Thymus (tissue), 11 donors: ENCODE data around the gene IL22RA2. TPM values are rescaled to one million over a fixed set of nuclear protein-coding genes. Genes with fewer than 3 reads are reported as not detected.

Source experiments
- DNase-seq, 9 donors: peaks; one replicate each; pipeline ENCODE4 v3.0.0-alpha.2; 2013; ENCODE audit warnings: low spot score in 9 of 9, low read depth in 6 of 9, missing footprints in 1 of 9
- H3K27ac ChIP-seq, 2 donors: one replicate each; pipeline ENCODE4 v1.5.1; 2013; ENCODE audit warnings: control low read depth in 1 of 2, low read depth in 1 of 2, low read length in 1 of 2, mild to moderate bottlenecking in 1 of 2, moderate library complexity in 1 of 2
- H3K27me3 ChIP-seq, 2 donors: one replicate each; pipeline ENCODE4 v1.5.1; 2013; ENCODE audit warnings: low read length in 1 of 2; ENCODE audit not compliant: control insufficient read depth in 2 of 2, insufficient read depth in 1 of 2
- H3K36me3 ChIP-seq, 2 donors: one replicate each; pipeline ENCODE4 v1.5.1; 2013; ENCODE audit warnings: low read length in 1 of 2, mild to moderate bottlenecking in 1 of 2, moderate library complexity in 1 of 2; ENCODE audit not compliant: control insufficient read depth in 2 of 2, insufficient read depth in 2 of 2
- H3K4me1 ChIP-seq, 2 donors: one replicate each; pipeline ENCODE4 v1.5.1; 2013; ENCODE audit warnings: low read length in 2 of 2; ENCODE audit not compliant: control insufficient read depth in 2 of 2, insufficient read depth in 2 of 2
- H3K4me3 ChIP-seq, 2 donors: one replicate each; pipeline ENCODE4 v1.5.1; 2013; ENCODE audit warnings: low read length in 2 of 2, control low read depth in 1 of 2, mild to moderate bottlenecking in 1 of 2
- H3K9me3 ChIP-seq, 2 donors: one replicate each; pipeline ENCODE4 v1.5.1; 2013; ENCODE audit warnings: low read length in 1 of 2, mild to moderate bottlenecking in 1 of 2; ENCODE audit not compliant: control insufficient read depth in 2 of 2, insufficient read depth in 1 of 2
- WGBS: extraction: QIAGEN DNeasy Blood & Tissue Kit; methylation state at CpG from one replicate; pipeline ENCODE4 v1.1.7; 2013; 5-methylcytosine and 5-hydroxymethylcytosine counted together
- polyA plus RNA-seq: library from polyadenylated mRNA; stranded (reverse); fragments of 200-250 nt; gene quantifications from one replicate; pipeline ENCODE4 v1.2.3, GENCODE V29; 2013
- total RNA-seq: library from RNA; stranded (reverse); fragments of 120-200 nt; gene quantifications from one replicate; pipeline ENCODE4 v1.2.4, GENCODE V29; 2013
- donor health status: healthy.

IL22RA2 gene
- total and polyA plus RNA-seq, 2 donors: 0.61 to 0.84 TPM

DNA sequence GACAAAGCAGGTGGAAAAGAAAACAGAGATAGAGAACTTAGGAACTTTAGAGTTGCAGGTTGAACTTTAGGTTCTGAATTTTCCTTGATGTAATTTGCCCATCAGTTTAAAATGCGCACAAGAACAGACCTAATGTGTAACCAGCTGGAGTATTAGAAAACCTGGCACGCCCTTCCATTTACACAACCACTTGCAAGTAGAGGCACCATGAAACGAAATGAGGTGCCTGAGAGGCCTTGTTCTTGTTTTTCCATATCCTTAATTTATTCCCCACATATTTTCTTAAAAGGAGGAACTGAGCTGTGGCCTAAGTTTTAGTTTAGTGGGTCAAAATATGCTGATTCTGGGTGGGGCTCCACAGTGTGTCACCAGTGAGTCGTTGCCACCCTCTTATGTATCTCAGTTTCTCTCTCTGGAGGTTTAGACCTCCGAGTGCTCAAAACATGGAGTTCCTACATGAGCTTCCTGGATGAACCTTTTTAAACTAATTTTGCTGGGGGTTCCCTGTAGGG lies 17.2 kb upstream of the IL22RA2 start:
- H3K27ac ChIP-seq: no peak overlapping the region
- H3K9me3 ChIP-seq: peaks cover 0 to 11% of the 10 kb centered on the region in 2 donors
- H3K4me3 ChIP-seq: no peak overlapping the region
- H3K27me3 ChIP-seq: no peaks in the 10 kb centered on the region
- H3K36me3 ChIP-seq: no peaks in the 10 kb centered on the region
- H3K4me1 ChIP-seq: no peaks in the 10 kb centered on the region
- WGBS: 96% methylated on average over 5 of the region's 5 CpGs
- no peak for DNase-seq

DNA sequence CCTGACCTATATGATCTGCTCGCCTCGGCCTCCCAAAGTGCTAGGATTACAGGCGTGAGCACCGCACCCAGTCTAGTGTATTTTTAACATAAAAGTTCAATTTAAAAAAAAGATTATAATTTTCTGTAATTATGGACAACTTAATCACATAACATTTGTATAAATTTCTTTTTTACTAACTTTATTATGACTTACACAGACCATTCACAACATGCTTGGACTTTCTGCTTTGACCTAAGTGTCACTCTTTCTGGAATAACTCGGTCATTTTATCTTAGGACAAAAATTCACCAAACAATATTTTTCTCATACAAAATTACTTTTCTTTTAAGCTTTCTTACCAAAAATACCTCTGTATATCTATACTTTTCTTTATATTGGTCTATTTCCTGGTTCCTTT lies 15.4 kb upstream of the IL22RA2 start:
- peaks cover 0 to 18% of the 10 kb centered on the region in 2 donors for H3K9me3 ChIP-seq
- no peak for DNase-seq
- H3K4me1 ChIP-seq: no peaks in the 10 kb centered on the region
- H3K4me3 ChIP-seq: no peak overlapping the region
- H3K36me3 ChIP-seq: no peaks in the 10 kb centered on the region
- no peak overlapping the region for H3K27ac ChIP-seq
- H3K27me3 ChIP-seq: no peaks in the 10 kb centered on the region
- 97% methylated on average over 5 of the region's 5 CpGs for WGBS

DNA sequence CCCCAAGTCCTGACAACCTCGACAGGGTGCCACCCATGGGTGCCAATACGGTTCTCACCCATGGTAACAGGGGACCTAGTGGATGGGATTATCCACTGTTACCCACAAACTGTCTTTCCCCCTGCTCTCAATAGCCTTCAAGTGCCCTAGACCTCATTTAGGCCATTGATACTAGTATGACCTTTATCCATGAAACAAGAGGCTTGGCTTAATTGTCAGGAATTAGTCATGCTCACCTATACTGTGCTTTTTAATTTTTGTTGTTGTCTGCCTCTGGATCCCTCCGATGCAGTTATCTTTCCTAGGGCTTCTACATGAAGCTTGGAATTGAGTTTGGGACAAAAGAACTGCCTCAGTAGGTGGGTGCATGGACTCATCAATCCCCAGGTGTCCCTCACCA lies 11.8 kb upstream of the IL22RA2 start:
- H3K27ac ChIP-seq: no peak overlapping the region
- no peaks in the 10 kb centered on the region for H3K27me3 ChIP-seq
- 96% methylated on average over 3 of the region's 3 CpGs for WGBS
- no peaks in the 10 kb centered on the region for H3K4me1 ChIP-seq
- no peaks in the 10 kb centered on the region for H3K36me3 ChIP-seq
- no peak for DNase-seq
- peaks cover 0 to 27% of the 10 kb centered on the region in 2 donors for H3K9me3 ChIP-seq
- no peak overlapping the region for H3K4me3 ChIP-seq

DNA sequence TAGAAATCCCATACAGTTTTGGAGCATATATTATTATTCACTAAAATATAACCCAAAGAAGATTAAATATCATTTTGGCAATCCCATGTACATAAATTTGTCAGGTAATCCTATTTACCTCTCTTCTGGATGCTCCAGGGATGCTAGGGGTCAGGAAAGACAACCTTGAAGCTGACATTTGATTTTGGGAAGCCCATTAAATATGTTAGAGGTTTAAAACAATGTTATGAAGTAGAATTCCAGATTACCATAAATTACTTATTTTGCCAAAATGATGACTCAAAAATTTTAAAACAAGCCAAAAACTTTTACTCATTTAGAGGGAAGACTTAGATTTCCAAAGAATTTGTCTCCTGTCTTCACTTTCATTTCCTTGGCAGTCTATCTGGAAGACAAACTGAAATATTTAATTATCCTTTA lies 9.2 kb upstream of the IL22RA2 start:
- DNase-seq: no peak
- peaks cover 0 to 29% of the 10 kb centered on the region in 2 donors for H3K9me3 ChIP-seq
- H3K27ac ChIP-seq: no peak overlapping the region
- no peaks in the 10 kb centered on the region for H3K27me3 ChIP-seq
- no peak overlapping the region for H3K4me3 ChIP-seq
- H3K4me1 ChIP-seq: no peaks in the 10 kb centered on the region
- no peaks in the 10 kb centered on the region for H3K36me3 ChIP-seq

DNA sequence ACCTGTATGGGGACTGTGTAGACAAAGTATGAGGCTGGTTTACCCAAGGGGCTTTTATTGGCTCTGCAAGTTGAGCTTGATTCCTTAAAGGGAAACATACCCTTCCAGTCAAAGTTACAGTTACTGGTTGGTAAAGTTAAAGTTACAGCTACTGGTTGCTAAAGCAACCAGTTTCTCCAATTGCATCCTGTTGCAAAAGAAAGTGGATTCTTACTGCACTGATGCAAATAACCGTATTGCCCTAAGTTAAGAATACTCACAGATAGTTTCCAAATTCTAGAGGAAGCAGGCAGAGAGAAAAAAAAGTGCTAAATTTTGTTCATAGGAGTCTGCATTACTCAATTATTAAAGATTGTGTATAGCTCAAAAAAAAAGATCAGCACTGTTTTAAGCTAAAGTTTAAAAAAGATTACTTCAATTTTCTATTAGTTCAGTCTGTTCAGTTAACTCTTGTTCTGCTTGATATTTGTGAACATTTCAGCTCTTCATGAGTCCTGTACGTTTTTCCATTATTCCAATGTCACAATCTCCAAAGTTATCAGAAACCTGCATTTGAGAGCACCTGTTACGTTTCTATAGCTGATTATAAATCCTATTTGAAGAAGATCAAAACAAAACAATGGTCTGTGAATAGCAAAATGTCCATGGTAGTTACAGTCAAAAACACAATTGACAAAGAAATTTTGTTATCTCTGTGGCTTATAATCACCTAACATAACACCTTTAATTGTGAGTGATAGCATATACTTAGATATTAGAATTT lies 8.6 kb upstream of the IL22RA2 start:
- H3K4me3 ChIP-seq: no peak overlapping the region
- no peaks in the 10 kb centered on the region for H3K27me3 ChIP-seq
- WGBS: 92% methylated on average over 3 of the region's 3 CpGs
- no peak overlapping the region for H3K27ac ChIP-seq
- no peaks in the 10 kb centered on the region for H3K36me3 ChIP-seq
- DNase-seq: no peak
- peaks cover 0 to 29% of the 10 kb centered on the region in 2 donors for H3K9me3 ChIP-seq
- no peaks in the 10 kb centered on the region for H3K4me1 ChIP-seq

DNA sequence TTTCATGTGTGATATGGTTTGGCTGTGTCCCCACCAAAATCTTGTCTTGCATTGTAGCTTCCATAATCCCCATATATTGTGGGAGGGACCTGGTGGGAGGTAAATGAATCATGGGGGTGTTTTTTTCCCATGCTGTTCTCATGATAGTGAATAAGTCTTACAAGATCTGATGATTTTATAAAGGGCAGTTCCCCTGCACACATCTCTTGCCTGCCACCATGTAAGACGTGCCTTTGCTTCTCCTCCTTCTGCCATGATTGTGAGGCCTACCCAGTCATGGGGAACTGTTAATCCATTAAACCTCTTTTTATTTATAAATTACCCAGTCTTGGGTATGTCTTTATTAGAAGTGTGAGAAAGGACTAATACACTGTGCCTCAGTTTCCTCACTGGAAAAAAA lies 4.2 kb upstream of the IL22RA2 start:
- no peaks in the 10 kb centered on the region for H3K36me3 ChIP-seq
- WGBS: 87% methylated on average over 1 of the region's 1 CpG
- no peaks in the 10 kb centered on the region for H3K27me3 ChIP-seq
- H3K4me1 ChIP-seq: no peaks in the 10 kb centered on the region
- no peak overlapping the region for H3K4me3 ChIP-seq
- peaks cover 0 to 17% of the 10 kb centered on the region in 2 donors for H3K9me3 ChIP-seq
- no peak overlapping the region for H3K27ac ChIP-seq
- DNase-seq: no peak

DNA sequence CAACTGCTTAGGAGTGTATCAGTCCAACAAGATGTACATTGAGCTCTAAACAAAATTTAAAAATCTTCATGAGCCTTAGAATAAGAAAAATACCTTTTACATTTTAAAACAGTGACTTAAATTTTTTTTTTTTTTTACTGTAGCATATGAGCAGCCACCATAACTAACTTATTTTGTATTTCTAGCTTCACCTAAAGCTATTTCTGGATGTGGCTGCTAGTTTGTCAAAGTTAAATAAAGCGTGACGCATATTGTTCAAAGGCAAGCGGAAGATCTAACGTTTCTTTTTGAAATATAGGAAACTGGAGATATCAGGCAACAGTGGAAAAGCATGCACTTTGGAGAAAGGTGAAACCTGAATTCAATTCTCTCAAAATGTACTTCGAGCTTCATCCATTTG lies 3.3 kb upstream of the IL22RA2 start:
- no peaks in the 10 kb centered on the region for H3K27me3 ChIP-seq
- 92% methylated on average over 5 of the region's 5 CpGs for WGBS
- no peaks in the 10 kb centered on the region for H3K36me3 ChIP-seq
- peaks cover 0 to 17% of the 10 kb centered on the region in 2 donors for H3K9me3 ChIP-seq
- no peak overlapping the region for H3K27ac ChIP-seq
- DNase-seq: no peak
- no peak overlapping the region for H3K4me3 ChIP-seq
- no peaks in the 10 kb centered on the region for H3K4me1 ChIP-seq

DNA sequence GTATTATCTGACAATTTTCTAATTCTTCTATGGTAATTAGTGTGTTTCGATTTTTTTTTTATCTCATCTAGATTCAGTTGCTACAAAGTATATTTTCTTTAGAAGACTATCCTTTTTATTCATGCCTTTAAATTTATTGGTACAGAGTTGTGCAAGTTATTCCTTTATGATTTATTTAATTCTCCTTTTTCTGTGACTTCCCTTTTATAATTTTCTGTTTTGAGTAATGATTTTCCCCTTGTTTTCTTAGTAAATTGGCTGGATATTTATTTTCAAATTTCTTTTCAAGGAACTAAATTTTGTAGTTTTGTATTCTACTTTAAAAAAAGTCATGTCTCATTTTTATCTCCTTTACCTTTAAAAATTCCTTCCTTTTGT lies 2.4 kb upstream of the IL22RA2 start:
- no peak overlapping the region for H3K27ac ChIP-seq

DNA sequence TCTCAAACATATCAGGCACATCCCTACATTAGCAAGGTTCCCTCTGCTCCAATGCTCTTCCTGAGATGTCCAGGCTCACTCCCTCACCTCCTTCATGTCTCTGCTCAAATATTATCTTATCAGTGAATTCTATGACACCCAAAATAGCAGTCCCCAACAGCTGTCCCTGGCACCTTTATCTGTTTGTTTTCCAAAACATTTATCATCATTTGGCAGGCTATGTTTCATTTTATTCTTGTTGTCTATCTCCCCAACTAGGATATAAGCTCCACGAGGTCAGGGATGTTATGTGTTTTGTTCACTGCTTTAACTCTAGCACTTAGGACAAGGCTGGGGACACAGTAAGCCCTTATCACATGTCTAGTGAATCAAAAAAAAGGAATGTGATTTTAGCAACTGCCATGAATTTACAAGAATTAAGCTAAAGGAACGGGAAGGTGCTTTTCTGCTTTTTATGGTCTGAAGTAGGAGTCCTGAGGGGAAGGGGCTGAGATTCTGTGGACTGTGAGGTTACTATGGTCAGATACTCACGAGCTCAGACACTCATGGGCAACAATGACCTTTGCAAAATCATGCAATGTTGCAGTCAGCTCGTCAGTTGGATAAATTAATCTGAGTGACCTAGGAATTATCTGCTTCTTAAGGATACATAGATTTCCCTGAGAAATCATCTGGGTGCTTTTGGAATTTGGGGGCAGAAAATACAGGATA lies 1.9 kb upstream of the IL22RA2 start:
- Histone ChIP-seq H3K4me1 (peaks cover 0 to 8% of the 10 kb centered on the region in 2 donors), H3K27me3 (no peaks in the 10 kb centered on the region), H3K36me3 (no peaks in the 10 kb centered on the region), H3K9me3 (peaks cover 0 to 8% of the 10 kb centered on the region in 2 donors), H3K27ac (no peak overlapping the region), H3K4me3 (no peak overlapping the region)
- no peak for DNase-seq
- WGBS: 87% methylated on average over 4 of the region's 4 CpGs

More for the DNA sequence above, 2.4 kb upstream of the IL22RA2 start:
- no peaks in the 10 kb centered on the region for H3K36me3 ChIP-seq
- peaks cover 0 to 14% of the 10 kb centered on the region in 2 donors for H3K9me3 ChIP-seq
- no peak for DNase-seq
- WGBS: 97% methylated on average over 1 of the region's 1 CpG
- no peaks in the 10 kb centered on the region for H3K27me3 ChIP-seq
- H3K4me1 ChIP-seq: peaks cover 0 to 8% of the 10 kb centered on the region in 2 donors
- H3K4me3 ChIP-seq: no peak overlapping the region
